ENCODE measurements around the gene HDAC7. TPM values are rescaled to one million over a fixed set of nuclear protein-coding genes. Genes with fewer than 3 reads are reported as not detected.
A peak's percentile ranks its signal among the peaks of the same experiment; 100 is the strongest.

Gene HDAC7
- total and polyA plus RNA-seq, 4 donors, result 3.5 to 14.7 (median 7.2) TPM

GRCh38 chr12:47736216-47736615, 83.5 kb downstream of the HDAC7 start:
- Histone ChIP-seq H3K36me3 (ENCODE audit: control insufficient read depth in 4 of 4, insufficient read depth in 3 of 4, low read depth in 1 of 4, low read length in 3 of 4) (no peaks in the 10 kb centered on the region), H3K4me1 (ENCODE audit: control insufficient read depth in 4 of 4, insufficient read depth in 4 of 4, low read length in 3 of 4) (peaks cover 10 to 12% (median 11%) of the 10 kb centered on the region in 4 donors), H3K9me3 (ENCODE audit: control insufficient read depth in 4 of 4, low read length in 3 of 4) (no peaks in the 10 kb centered on the region), H3K4me3 (ENCODE audit: low read depth in 1 of 3, low read length in 3 of 3) (no peak overlapping the region), H3K27me3 (ENCODE audit: control insufficient read depth in 4 of 4, insufficient read depth in 4 of 4, low read length in 3 of 4) (no peaks in the 10 kb centered on the region), H3K9ac (ENCODE audit: low read depth in 1 of 2, low read length in 2 of 2) (no peak overlapping the region), H3K27ac (ENCODE audit: low read depth in 1 of 2, low read length in 2 of 2) (peak overlapping the region in 1 of 2 donors; percentile 15)
- DNase-seq (ENCODE audit: low spot score), result no peak
- 76% methylated on average over 4 of the region's 4 CpGs for WGBS
- TF ChIP-seq EGR1 (IDR thresholded peaks at IDR 0.05; ENCODE audit: low read depth in 2 of 2) (no peak), REST (IDR thresholded peaks at IDR 0.05) (no peak), CTCF (IDR thresholded peaks at IDR 0.05; ENCODE audit: low read depth, low read length, missing input control) (no peak), FOXA1 (IDR thresholded peaks at IDR 0.05) (no peak), MAX (IDR thresholded peaks at IDR 0.05) (no peak), RAD21 (IDR thresholded peaks at IDR 0.05) (no peak), RXRA (IDR thresholded peaks at IDR 0.05) (no peak), FOXA2 (IDR thresholded peaks at IDR 0.05) (no peak), GABPA (IDR thresholded peaks at IDR 0.05 in 1 of 2, conservative IDR thresholded peaks at IDR 0.05 in 1 of 2) (no peak), YY1 (IDR thresholded peaks at IDR 0.05) (no peak), JUND (IDR thresholded peaks at IDR 0.05) (no peak), ZBTB33 (IDR thresholded peaks at IDR 0.05) (no peak), SP1 (IDR thresholded peaks at IDR 0.05) (no peak), NR2F2 (IDR thresholded peaks at IDR 0.05) (no peak), HNF4A (conservative IDR thresholded peaks at IDR 0.05) (no peak), TAF1 (conservative IDR thresholded peaks at IDR 0.05) (no peak), ATF3 (IDR thresholded peaks at IDR 0.05) (no peak), HNF4G (IDR thresholded peaks at IDR 0.05) (no peak)

Data from liver (tissue), 9 donors.